Tibial artery (tissue), 4 donors: Measurements from ENCODE around the gene SLC1A3.

Source experiments
- DNase-seq, 2 donors: peaks; one replicate each; pipeline ENCODE4 v3.0.0-alpha.2; 2019
- H3K27ac ChIP-seq, 2 donors: fragments of 200-600 bp; sonication (generic) in 1 of 2; 1 replicate in 1 of 2; 2 replicates in 1 of 2; pipeline ENCODE4 v1.5.1; 2018 to 2019; ENCODE audit warnings: mild to moderate bottlenecking in 1 of 2
- H3K27me3 ChIP-seq, 2 donors: fragments of 200-600 bp; sonication (generic) in 1 of 2; one replicate each; pipeline versions ENCODE4 v1.5.1 to v1.6.0; 2016 to 2019
- H3K36me3 ChIP-seq, 3 donors: fragments of 200-600 bp; sonication (generic) in 2 of 3; one replicate each; pipeline ENCODE4 v1.5.1; 2016 to 2019; ENCODE audit warnings: mild to moderate bottlenecking in 2 of 3
- H3K4me1 ChIP-seq, 4 donors: fragments of 200-600 bp; sonication (generic) in 2 of 4; 1 replicate in 3 of 4; 2 replicates in 1 of 4; pipeline ENCODE4 v1.5.1; 2016 to 2019
- H3K4me3 ChIP-seq, 2 donors: fragments of 200-600 bp; sonication (generic) in 1 of 2; 1 replicate in 1 of 2; 2 replicates in 1 of 2; pipeline ENCODE4 v1.5.1; 2018 to 2019; ENCODE audit warnings: mild to moderate bottlenecking in 2 of 2
- H3K9me3 ChIP-seq, 3 donors: fragments of 200-600 bp; sonication (generic) in 1 of 3; one replicate each; pipeline ENCODE4 v1.5.1; 2016 to 2019
- intact Hi-C: fragments of 100-400 bp; cut with DNase I; formaldehyde crosslinking; loops from one replicate; pipeline ENCODE4 v1.15.0; 2023; ENCODE audit warnings: low total_unique reads
- TF ChIP-seq, protein P1 (sequence below), 2 experiments: fragments of 200-600 bp in 1 of 2; fragments of 450-650 bp in 1 of 2; IDR thresholded peaks; one replicate each; pipeline ENCODE4 v1.5.1; 2017 to 2019; ENCODE audit warnings: antibody characterized with exemption in 2 of 2, mild to moderate bottlenecking in 1 of 2, moderate library complexity in 1 of 2

Gene SLC1A3

GRCh38 chr5:36685631-36686288, 79.4 kb downstream of the SLC1A3 start:
- Histone ChIP-seq H3K27ac (no peak overlapping the region), H3K4me3 (no peak overlapping the region), H3K27me3 (no peaks in the 10 kb centered on the region), H3K4me1 (peaks cover 0 to 6% (median 0%) of the 10 kb centered on the region in 4 donors), H3K36me3 (no peaks in the 10 kb centered on the region), H3K9me3 (no peaks in the 10 kb centered on the region)
- TF ChIP-seq, protein P1, sequence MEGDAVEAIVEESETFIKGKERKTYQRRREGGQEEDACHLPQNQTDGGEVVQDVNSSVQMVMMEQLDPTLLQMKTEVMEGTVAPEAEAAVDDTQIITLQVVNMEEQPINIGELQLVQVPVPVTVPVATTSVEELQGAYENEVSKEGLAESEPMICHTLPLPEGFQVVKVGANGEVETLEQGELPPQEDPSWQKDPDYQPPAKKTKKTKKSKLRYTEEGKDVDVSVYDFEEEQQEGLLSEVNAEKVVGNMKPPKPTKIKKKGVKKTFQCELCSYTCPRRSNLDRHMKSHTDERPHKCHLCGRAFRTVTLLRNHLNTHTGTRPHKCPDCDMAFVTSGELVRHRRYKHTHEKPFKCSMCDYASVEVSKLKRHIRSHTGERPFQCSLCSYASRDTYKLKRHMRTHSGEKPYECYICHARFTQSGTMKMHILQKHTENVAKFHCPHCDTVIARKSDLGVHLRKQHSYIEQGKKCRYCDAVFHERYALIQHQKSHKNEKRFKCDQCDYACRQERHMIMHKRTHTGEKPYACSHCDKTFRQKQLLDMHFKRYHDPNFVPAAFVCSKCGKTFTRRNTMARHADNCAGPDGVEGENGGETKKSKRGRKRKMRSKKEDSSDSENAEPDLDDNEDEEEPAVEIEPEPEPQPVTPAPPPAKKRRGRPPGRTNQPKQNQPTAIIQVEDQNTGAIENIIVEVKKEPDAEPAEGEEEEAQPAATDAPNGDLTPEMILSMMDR (IDR thresholded peaks at IDR 0.05), result no peak
- no peak for DNase-seq
- intact Hi-C loops, result no loop called here

DNA sequence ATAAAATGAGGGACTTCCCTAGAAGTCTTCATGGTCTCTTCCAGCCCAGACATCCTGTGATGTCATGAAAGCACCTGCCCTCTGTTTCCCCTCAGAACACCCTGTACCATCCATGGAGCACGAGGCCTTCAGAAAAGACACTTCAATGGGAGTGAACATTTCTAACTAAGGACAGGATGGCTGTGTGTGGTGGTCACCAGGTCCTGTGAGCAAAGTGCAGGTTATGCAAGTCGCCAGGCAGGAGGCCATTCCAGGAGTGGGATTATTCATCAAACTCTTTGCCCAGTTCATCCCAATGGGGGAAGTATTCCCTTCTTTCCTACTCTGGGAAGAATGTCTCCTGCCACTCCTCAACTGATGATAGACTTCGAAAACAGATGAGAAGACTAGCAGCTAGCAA, 80.5 kb downstream of the SLC1A3 start:
- DNase-seq, result no peak
- no peak overlapping the region for H3K4me3 ChIP-seq
- peaks cover 0 to 10% (median 6%) of the 10 kb centered on the region in 4 donors for H3K4me1 ChIP-seq
- intact Hi-C loops, result no loop called here
- TF ChIP-seq, protein P1 (IDR thresholded peaks at IDR 0.05), result no peak
- H3K9me3 ChIP-seq, result no peaks in the 10 kb centered on the region
- no peak overlapping the region for H3K27ac ChIP-seq
- H3K27me3 ChIP-seq, result no peaks in the 10 kb centered on the region
- no peaks in the 10 kb centered on the region for H3K36me3 ChIP-seq

- intact Hi-C loops, result no loop called here
These were observed 82.3 kb downstream of the SLC1A3 start for GRCh38 chr5:36688722-36689121.

DNA sequence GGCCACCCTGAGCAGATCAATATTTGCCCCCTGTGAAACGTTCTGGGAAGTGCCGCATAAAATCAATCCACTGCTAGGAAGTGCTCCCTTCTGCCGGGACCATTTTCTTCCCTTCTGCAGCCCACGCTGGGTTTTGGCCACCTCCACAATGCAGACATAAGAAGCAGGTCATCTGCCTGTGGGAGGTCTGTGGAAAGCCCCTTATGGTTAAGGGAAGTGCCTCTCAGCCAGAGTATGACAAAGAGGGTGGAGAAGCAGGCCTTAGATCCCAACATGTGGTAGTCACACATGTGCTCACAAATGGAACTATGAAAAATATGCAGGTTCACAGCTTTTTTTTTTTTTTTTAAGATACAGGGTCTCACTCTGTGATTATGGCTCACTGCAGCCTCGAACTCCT, 82.8 kb downstream of the SLC1A3 start:
- intact Hi-C loops, result no loop called here
- no peak overlapping the region for H3K27ac ChIP-seq
- no peaks in the 10 kb centered on the region for H3K27me3 ChIP-seq
- H3K36me3 ChIP-seq, result no peaks in the 10 kb centered on the region
- no peak overlapping the region for H3K4me3 ChIP-seq
- H3K4me1 ChIP-seq, result peaks cover 0 to 22% (median 16%) of the 10 kb centered on the region in 4 donors
- TF ChIP-seq, protein P1 (IDR thresholded peaks at IDR 0.05), result no peak
- no peak for DNase-seq
- H3K9me3 ChIP-seq, result no peaks in the 10 kb centered on the region

More at GRCh38 chr5:36688722-36689121, 82.3 kb downstream of the SLC1A3 start:
- Histone ChIP-seq H3K27me3 (no peaks in the 10 kb centered on the region), H3K36me3 (no peaks in the 10 kb centered on the region), H3K4me1 (peaks cover 0 to 22% (median 16%) of the 10 kb centered on the region in 4 donors), H3K4me3 (no peak overlapping the region), H3K9me3 (no peaks in the 10 kb centered on the region), H3K27ac (no peak overlapping the region)
- DNase-seq, result no peak
- TF ChIP-seq, protein P1 (IDR thresholded peaks at IDR 0.05), result no peak

- H3K27ac ChIP-seq, result peak overlapping the region; percentile 73 to 74
- no peaks in the 10 kb centered on the region for H3K36me3 ChIP-seq
- TF ChIP-seq, protein P1 (IDR thresholded peaks at IDR 0.05), result peak; percentile 69 to 85
- no peaks in the 10 kb centered on the region for H3K9me3 ChIP-seq
- peak overlapping the region; percentile 53 to 65 for H3K4me3 ChIP-seq
- intact Hi-C loops, result no loop called here
- DNase-seq, result peak; percentile 72 to 86
- H3K4me1 ChIP-seq, result peaks cover 0 to 22% (median 16%) of the 10 kb centered on the region in 4 donors
- H3K27me3 ChIP-seq, result no peaks in the 10 kb centered on the region
These were observed 83.9 kb downstream of the SLC1A3 start for GRCh38 chr5:36690041-36690961.
